Astrocyte of the cerebellum (primary cell): Measurements from ENCODE around the gene OPCML.

Source experiments
- DNase-seq: peaks from one replicate; pipeline ENCODE4 v3.0.0-alpha.2; 2011; ENCODE audit warnings: low read depth
- H3K4me3 ChIP-seq: 2 replicates; pipeline ENCODE4 v1.5.1; 2011; ENCODE audit warnings: mild to moderate bottlenecking, low read depth, low read length, moderate library complexity
- in situ Hi-C: cut with HindIII; loops from 2 replicates; pipeline ENCODE4 v1.10.0; 2017; ENCODE audit warnings: low sequenced_read_pairs
- TF ChIP-seq, protein P1 (sequence below): IDR thresholded peaks from 2 replicates; pipeline ENCODE4 v1.5.1; 2012; ENCODE audit warnings: low read length, low read depth, moderate library complexity, mild to moderate bottlenecking; ENCODE audit errors: missing control alignments

Gene OPCML

DNA sequence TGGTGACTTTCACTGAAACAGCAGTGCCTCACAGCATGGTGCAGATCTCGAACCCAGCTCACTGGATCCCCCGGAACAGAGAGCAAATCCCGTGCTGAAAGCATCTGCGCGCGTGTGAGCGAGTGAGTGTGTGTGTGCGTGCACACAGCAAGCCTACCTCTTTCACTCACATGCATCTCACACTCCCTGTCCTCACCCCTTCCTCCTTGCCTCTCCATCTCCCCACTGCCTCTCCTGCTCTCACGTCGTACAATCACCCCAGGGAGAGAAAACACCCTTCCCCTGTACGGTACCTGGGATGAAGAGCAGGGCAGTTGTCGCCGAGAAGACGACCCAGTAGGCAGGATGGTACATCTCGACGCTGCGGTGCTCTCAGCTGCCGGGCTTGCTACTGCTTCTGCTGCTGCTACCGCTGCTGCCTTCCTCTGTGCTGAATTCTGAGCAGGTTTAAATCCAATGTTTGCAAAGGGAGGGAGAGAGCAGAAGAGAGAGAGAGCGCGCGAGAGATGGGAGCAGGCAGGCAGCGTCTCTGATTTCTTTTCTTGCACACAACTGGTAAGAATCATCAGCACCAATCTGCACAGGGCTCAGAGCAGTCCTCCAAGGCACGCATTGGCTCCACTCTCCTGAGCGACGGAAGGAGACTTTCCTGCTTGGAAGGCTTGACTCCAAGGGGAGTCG lies at the start of gene OPCML:
OPCML (minus strand) TSS at position 531 of the 681 bp plus-strand sequence.
- no peak for DNase-seq
- in situ Hi-C loops: no loop called here
- TF ChIP-seq, protein P1, sequence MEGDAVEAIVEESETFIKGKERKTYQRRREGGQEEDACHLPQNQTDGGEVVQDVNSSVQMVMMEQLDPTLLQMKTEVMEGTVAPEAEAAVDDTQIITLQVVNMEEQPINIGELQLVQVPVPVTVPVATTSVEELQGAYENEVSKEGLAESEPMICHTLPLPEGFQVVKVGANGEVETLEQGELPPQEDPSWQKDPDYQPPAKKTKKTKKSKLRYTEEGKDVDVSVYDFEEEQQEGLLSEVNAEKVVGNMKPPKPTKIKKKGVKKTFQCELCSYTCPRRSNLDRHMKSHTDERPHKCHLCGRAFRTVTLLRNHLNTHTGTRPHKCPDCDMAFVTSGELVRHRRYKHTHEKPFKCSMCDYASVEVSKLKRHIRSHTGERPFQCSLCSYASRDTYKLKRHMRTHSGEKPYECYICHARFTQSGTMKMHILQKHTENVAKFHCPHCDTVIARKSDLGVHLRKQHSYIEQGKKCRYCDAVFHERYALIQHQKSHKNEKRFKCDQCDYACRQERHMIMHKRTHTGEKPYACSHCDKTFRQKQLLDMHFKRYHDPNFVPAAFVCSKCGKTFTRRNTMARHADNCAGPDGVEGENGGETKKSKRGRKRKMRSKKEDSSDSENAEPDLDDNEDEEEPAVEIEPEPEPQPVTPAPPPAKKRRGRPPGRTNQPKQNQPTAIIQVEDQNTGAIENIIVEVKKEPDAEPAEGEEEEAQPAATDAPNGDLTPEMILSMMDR: no peak
- no peak within 1 kb of the TSS for H3K4me3 ChIP-seq

DNA sequence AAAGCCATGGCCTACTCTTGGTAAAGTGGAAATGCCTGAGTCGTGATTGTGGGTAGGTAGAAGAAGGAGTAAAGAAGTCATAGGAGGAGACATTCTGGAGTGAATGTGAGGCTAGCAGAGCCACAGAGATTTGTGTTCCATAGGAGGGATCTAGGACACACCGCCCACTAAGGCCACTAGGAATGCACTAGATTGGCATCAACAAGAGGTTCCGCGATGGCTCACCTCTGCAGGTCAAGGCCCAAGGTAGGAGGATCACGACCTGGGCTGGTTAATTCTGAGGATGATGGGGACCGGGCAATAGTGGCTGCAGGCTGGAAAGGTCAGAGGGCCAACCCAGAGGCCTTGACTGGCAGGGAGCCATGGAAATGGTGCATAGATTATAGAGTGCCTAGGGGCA lies 48.8 kb upstream of the OPCML start:
- TF ChIP-seq, protein P1: no peak
- no peak for DNase-seq
- no peak overlapping the region for H3K4me3 ChIP-seq
- in situ Hi-C loops: no loop called here

DNA sequence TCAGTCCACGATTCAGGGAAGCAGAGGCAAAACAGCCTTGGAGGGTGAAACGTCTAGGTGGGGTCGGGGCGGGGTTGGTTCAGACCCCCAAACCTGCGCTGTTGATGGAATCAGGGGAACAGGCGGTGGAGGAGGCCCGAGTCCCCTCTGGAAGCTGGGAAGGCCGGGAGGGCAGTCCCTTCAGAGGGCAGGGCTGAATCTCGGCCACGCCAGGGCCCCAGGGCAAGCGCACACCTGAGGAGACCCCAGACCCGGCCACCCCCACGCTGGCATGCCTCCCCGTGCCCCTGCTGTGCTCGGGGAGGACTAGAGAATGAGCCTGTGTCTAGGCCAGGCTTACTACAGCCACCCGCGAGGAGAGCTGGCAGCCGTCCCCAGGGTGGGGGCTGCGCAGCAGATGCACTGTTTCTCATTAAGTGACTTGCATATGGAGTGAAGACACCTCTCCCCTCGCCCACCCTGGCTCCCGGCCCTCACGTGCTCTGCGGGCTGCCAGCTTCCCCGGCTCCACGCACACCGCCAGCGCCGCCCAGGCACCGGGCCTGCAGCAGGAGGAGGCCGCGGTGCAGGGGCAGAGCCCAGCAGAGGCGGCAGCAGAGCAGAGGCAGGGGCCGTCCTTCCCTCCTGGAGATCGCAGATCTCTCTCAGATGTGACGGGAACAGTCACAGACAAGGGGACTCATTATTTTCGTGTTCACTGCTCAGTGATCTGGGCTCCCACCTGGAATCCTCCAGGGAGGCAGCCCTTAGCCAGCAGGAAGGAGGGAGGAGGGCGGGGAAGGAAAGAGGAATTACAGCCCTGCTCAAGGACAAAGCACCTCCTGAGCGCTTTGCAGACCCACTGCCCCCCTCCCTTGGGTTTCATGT lies 47.1 kb upstream of the OPCML start:
- no peak for DNase-seq
- H3K4me3 ChIP-seq: no peak overlapping the region
- TF ChIP-seq, protein P1: no peak
- in situ Hi-C loops: no loop called here

DNA sequence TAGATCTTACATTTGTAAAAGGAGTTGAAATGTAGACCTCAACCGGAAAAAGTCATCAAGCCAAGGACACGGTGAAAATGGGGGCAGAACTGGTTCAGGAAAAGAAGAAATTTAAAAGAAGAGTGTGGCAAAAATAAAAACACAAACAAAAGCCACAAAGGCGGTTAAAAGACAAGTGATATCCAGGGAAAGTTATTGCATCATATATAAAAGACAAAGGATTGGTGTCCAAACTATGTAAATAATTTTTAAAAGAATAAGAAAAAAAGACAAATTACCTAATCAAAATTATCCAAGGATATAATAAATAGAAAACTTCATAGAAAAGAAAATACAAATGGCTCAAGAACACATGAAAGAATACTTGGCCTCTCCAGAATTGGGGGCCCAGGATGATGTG lies 45.1 kb upstream of the OPCML start:
- TF ChIP-seq, protein P1: no peak
- in situ Hi-C loops: no loop called here
- DNase-seq: no peak
- H3K4me3 ChIP-seq: no peak overlapping the region

DNA sequence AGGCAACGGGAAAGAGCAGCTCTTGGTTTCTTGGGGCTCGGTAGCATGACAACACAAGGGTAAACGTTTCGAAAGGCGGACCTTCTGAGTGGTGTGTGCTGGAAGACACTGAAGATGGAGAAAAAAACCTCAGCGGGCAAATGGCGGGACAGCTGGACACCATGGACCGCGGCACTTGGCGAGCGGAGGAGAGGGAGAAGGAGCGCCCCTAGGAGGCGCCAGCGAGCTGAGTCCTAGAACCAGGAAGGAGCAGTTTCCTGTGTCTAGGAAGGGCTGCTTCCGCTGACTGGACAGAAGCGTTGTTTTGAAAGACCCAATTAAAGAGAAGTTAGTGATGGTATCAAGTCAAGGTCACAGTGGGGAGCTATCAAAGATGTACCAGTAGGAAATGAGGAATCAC lies 44.0 kb upstream of the OPCML start:
- TF ChIP-seq, protein P1: no peak
- DNase-seq: no peak
- H3K4me3 ChIP-seq: no peak overlapping the region
- in situ Hi-C loops: no loop called here

DNA sequence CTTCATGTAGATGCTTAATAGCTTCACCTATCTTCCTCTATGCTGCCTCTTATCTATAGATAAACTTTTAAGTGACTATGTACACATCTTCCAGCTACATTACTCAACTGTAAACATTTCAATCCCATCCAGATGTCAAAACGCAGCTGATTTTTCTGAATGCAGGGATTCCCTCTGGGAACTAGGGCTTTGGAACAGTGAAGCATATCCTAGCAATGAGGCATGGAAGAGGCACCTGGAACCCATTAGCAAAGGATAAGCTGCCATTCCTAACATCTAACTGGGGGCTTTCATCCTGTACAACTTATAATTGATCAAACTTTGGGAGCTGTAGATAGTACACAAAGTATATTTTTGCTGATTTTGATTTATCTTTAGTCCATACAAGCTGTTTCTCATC lies 40.8 kb upstream of the OPCML start:
- no peak overlapping the region for H3K4me3 ChIP-seq
- in situ Hi-C loops: no loop called here
- TF ChIP-seq, protein P1: no peak
- no peak for DNase-seq
